Stomach smooth muscle (tissue), 2 donors: ENCODE data around the gene CCNG1.
"Not testable (repeated sequence)": the region's sequence is repeated elsewhere in the genome, so short reads cannot be mapped to it uniquely, and the experiment has no call there.

Source experiments
- H3K27ac ChIP-seq: one replicate; pipeline ENCODE4 v1.7.0; 2013; ENCODE audit warnings: mild to moderate bottlenecking, low read length, inconsistent platforms
- H3K27me3 ChIP-seq, 2 donors: one replicate each; pipeline ENCODE4 v1.7.0; 2013; ENCODE audit warnings: low read length in 2 of 2; ENCODE audit not compliant: insufficient read depth in 2 of 2, control insufficient read depth in 1 of 2
- H3K36me3 ChIP-seq, 2 donors: one replicate each; pipeline ENCODE4 v1.7.0; 2013; ENCODE audit warnings: low read length in 2 of 2; ENCODE audit not compliant: control insufficient read depth in 2 of 2, insufficient read depth in 2 of 2
- H3K4me1 ChIP-seq: one replicate; pipeline ENCODE4 v1.7.0; 2013; ENCODE audit warnings: low read length; ENCODE audit not compliant: control insufficient read depth, insufficient read depth
- H3K4me3 ChIP-seq, 2 donors: one replicate each; pipeline ENCODE4 v1.7.0; 2013; ENCODE audit warnings: low read length in 2 of 2
- H3K9ac ChIP-seq, 2 donors: one replicate each; pipeline ENCODE4 v1.7.0; 2013; ENCODE audit warnings: low read length in 2 of 2, mild to moderate bottlenecking in 1 of 2
- H3K9me3 ChIP-seq, 2 donors: one replicate each; pipeline ENCODE4 v1.7.0; 2013; ENCODE audit warnings: low read length in 2 of 2; ENCODE audit not compliant: control insufficient read depth in 2 of 2
- donor health status: healthy.
- donor health status: Pancreatic carcinoma.

Gene CCNG1

DNA sequence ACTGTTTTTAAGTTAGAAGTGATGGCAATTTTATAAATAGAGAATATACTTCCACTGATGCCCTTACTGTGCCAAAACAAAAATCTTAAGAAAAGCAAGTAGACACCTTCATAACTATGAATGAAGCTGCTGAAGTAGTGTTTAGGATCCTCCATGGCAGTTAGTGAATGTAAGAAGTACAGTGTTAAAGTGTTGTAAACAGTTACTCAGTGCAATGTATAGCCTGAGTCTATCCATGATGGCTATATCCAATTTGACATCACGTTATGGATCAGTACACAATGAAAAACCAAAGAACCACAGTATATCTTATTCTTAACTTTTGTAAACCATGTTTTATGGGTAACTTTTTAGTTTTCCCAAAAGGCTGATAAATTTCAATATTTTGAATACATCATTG, 7.1 kb downstream of the CCNG1 start:
- peaks cover 18 to 30% of the 10 kb centered on the region in 2 donors for H3K36me3 ChIP-seq
- no peaks in the 10 kb centered on the region for H3K27me3 ChIP-seq
- no peak overlapping the region for H3K4me3 ChIP-seq
- no peak overlapping the region for H3K27ac ChIP-seq
- no peak overlapping the region for H3K9ac ChIP-seq
- H3K9me3 ChIP-seq: no peaks in the 10 kb centered on the region
- H3K4me1 ChIP-seq: no peaks in the 10 kb centered on the region

DNA sequence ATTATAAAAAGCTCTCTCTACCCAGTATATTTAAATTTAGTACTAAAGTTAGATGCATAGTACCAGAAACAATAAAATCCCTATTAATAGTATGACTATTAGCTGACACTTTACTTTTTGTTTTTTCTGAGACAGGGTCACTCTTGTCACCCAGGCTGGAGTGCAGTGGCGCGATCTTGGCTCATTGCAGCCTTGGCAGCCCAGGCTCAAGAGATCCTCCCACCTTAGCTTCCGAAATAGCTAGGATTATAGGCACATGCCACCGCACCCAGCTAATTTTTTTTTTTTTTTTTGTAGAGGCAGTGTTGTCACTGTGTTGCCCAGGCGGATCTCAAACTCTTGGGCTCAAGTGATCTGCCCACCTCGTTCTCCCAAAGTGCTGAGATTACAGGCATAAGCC, 8.0 kb downstream of the CCNG1 start:
- Histone ChIP-seq H3K4me1 (no peaks in the 10 kb centered on the region), H3K4me3 (no peak overlapping the region), H3K27me3 (no peaks in the 10 kb centered on the region), H3K36me3 (peaks cover 18 to 32% of the 10 kb centered on the region in 2 donors), H3K9ac (no peak overlapping the region), H3K27ac (no peak overlapping the region), H3K9me3 (no peaks in the 10 kb centered on the region)

DNA sequence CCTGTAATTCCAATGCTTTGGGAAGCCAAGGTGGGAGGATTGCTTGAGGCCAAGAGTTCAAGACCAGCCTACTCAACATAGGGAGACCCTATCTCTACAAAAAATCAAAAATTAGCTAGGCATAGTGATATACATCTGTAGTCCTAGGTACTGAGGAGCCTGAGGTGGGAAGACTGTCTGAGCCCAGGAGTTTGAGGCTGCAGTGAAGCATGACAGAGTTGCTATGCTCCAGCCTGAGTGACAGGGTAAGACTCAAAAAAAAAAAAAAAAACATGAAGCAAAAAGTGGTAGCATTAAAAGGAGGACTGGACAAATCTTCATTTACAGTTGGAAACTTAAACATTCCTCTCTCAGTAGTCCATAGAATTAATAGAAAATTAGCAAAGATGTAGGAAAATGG, 9.8 kb downstream of the CCNG1 start:
- Histone ChIP-seq H3K9ac (no peak overlapping the region), H3K27me3 (no peaks in the 10 kb centered on the region), H3K36me3 (peaks cover 16 to 34% of the 10 kb centered on the region in 2 donors), H3K4me1 (no peaks in the 10 kb centered on the region), H3K27ac (no peak overlapping the region), H3K4me3 (no peak overlapping the region), H3K9me3 (no peaks in the 10 kb centered on the region)

DNA sequence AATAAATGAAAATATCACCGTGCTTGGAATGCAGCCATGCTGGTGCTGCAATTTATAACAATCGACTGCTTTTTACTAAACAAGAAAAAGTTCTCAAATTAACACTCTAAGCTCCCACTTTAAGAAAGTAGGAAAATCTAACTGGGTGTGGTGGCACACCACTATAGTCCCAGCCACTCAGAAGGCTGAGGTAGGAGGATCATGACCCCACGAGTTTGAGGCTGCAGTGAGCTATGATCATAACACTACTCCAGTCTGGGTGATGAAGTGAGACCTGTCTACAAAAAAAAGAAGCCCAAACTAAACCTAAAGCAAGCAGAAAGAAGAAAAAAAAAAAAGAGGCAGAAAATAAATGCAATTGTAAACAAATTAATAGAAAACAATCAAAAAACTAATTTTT, 10.5 kb downstream of the CCNG1 start:
- Histone ChIP-seq H3K9ac (no peak overlapping the region), H3K36me3 (peaks cover 12 to 34% of the 10 kb centered on the region in 2 donors), H3K4me3 (no peak overlapping the region), H3K27ac (no peak overlapping the region), H3K9me3 (no peaks in the 10 kb centered on the region), H3K4me1 (no peaks in the 10 kb centered on the region), H3K27me3 (no peaks in the 10 kb centered on the region)

DNA sequence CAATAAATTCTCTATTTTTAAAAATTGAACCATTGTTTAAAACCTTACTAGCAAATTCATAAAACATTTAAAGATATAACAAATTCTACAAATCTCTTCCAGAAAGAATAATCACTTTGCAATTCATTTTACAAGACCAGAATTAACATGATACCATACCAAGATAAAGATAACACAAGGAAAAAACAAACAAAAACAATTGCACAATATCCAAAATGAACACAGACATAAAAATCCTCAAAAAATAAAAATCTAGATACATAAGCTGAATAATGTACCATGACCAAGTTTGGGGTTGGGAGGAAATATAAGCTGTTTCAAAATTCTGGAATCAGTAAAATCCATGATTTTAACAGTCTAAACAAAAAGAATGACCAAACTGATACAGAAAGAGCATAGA, 11.1 kb downstream of the CCNG1 start:
- Histone ChIP-seq H3K27ac (no peak overlapping the region), H3K4me1 (no peaks in the 10 kb centered on the region), H3K9ac (no peak overlapping the region), H3K9me3 (no peaks in the 10 kb centered on the region), H3K4me3 (no peak overlapping the region), H3K36me3 (peaks cover 12 to 33% of the 10 kb centered on the region in 2 donors), H3K27me3 (no peaks in the 10 kb centered on the region)

DNA sequence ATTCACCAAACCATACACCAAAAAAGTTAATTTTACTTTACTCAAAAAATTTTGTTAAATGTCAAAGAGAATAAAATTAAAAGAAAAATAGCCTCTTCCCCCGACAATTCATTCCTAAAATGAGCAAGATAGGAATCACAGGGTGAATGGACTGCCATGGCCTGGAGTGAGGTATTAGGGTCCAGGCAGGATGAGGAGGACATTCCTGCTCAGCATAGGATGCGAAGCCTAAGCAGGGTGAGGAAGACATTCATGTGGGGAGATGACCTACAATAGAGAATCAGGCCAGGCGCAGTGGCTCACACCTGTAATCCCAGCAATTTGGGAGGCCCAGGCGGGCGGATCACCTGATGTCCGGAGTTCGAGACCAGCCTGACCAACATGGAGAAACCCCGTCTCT, 14.1 kb downstream of the CCNG1 start:
- Histone ChIP-seq H3K9me3 (no peaks in the 10 kb centered on the region), H3K36me3 (peaks cover 6 to 26% of the 10 kb centered on the region in 2 donors), H3K9ac (no peak overlapping the region), H3K27me3 (no peaks in the 10 kb centered on the region), H3K4me3 (no peak overlapping the region), H3K27ac (no peak overlapping the region), H3K4me1 (no peaks in the 10 kb centered on the region)

DNA sequence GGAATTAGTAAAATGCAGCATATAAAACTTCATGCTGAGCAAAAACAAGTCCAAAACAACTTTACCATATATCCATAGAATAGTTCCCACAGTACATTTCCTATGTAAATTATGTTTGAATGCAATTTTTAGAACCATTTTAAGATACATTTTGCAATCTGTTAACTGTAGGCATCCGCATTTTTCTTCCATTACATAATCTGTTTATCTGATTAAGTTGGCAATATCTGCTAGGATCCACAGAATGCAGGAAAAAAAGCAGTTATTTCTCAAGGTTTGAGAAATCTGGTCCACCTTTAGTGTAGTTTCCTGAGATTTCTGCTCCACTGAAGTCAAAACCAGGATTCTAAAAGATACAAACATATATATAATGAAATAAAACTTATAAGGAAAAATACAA, 16.3 kb downstream of the CCNG1 start:
- Histone ChIP-seq H3K27ac (no peak overlapping the region), H3K36me3 (peaks cover 0 to 13% of the 10 kb centered on the region in 2 donors)

DNA sequence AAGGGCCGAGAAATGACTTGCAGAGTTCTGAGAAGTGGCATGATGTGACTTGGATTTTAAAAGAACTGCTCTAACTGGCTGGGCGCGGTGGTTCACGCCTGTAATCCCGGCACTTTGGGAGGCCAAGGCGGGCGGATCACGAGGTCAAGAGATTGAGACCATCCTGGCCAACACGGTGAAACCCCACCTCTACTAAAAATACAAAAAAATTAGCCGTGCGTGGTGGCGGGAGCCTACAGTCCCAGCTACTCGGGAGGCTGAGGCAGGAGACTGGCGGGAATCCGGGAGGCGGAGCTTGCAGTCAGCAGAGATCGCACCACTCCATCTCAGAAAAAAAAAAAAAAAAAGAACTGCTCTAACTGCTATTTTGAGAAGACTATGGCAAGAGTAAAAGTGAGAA, 18.0 kb downstream of the CCNG1 start:
- H3K4me1 ChIP-seq, H3K4me3 ChIP-seq, H3K9ac ChIP-seq, H3K9me3 ChIP-seq, H3K27me3 ChIP-seq, H3K36me3 ChIP-seq, H3K27ac ChIP-seq: not testable (repeated sequence)

More for the DNA sequence above, 16.3 kb downstream of the CCNG1 start:
- no peaks in the 10 kb centered on the region for H3K9me3 ChIP-seq
- no peaks in the 10 kb centered on the region for H3K27me3 ChIP-seq
- no peak overlapping the region for H3K9ac ChIP-seq
- no peaks in the 10 kb centered on the region for H3K4me1 ChIP-seq
- no peak overlapping the region for H3K4me3 ChIP-seq

DNA sequence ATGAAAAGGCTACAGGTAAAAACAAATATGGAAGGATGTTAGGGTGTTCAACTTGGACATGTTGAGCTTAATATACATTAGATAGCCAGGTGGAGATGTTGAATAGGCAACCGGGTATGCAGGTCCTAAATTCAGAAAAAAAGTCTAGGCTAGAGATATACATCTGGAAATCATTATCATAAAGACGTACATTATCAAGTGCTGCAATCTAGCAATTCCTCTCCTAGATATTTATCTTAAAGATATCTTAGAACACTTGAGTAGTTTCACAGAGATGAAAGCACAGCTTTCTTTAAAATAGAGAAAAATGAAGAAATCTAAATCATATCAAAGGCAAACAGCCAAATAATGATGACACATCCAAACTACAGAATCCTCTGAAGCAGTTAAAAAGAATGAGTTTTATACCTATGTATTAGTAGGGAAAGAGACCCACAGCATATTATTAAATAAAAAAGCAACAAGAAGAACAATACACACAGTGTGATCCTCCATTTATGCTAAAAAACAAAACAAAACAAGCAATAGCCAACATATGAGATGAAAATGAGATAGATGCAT, 18.7 kb downstream of the CCNG1 start:
- Histone ChIP-seq H3K9ac (no peak overlapping the region), H3K9me3 (no peaks in the 10 kb centered on the region), H3K27ac (no peak overlapping the region), H3K27me3 (no peaks in the 10 kb centered on the region), H3K36me3 (peaks cover 0 to 3% of the 10 kb centered on the region in 2 donors), H3K4me3 (no peak overlapping the region), H3K4me1 (peaks cover 7% of the 10 kb centered on the region)

DNA sequence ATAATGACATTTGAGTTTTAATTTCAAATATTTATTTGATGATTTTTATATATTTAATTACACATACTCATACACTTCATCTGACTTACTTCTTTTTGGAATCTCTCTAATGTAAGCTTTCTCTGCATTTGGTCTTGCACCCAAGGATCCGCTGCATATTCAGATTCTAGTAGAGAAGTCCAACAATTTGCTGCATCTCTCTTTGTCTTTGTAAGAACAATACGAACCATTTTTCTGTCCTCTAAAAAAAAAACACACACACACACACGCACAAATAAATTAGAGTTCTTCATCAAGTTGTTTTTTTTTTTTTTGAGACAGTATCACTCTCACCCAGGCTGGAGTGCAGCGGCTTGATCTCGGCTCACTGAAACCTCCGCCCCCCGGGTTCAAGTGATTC, 19.4 kb downstream of the CCNG1 start:
- H3K9ac ChIP-seq: no peak overlapping the region
- H3K27ac ChIP-seq: no peak overlapping the region
- H3K27me3 ChIP-seq: no peaks in the 10 kb centered on the region
- peaks cover 7% of the 10 kb centered on the region for H3K4me1 ChIP-seq
- no peaks in the 10 kb centered on the region for H3K9me3 ChIP-seq
- H3K4me3 ChIP-seq: no peak overlapping the region
- peaks cover 0 to 3% of the 10 kb centered on the region in 2 donors for H3K36me3 ChIP-seq

DNA sequence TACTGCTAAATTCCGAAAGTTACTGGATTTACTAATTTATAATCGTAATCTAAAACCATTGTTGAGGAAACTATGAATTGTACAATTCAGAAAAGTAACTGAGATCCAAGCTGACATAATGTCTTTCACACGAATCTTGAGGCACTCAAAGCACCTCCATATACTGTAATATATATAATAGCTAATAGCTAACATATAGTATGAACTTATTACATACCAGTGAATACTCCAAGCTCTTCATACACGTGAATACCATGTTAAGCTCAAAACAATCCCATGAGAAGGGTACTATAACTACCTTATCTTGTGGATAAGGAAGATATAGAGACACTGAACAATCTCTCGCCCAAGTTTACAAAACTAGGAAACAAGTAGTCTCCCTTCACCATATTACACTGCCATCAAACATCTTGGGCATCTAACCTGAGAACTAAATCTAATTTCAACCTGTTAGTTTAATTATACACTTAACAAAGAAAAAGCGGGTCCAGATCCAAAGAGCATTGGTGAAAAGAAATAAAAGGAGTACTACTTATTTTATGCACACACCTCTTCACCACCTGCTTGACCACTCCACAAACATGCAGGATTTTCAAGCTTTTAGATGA, 21.5 kb downstream of the CCNG1 start:
- Histone ChIP-seq H3K27ac (peak overlapping the region; percentile 86), H3K4me1 (peaks cover 7% of the 10 kb centered on the region), H3K9me3 (no peaks in the 10 kb centered on the region), H3K9ac (peak overlapping the region; percentile 86 to 95), H3K27me3 (no peaks in the 10 kb centered on the region), H3K36me3 (no peaks in the 10 kb centered on the region), H3K4me3 (peak overlapping the region; percentile 89 to 97)
